SK-N-SH treated with all-trans-retinoic acid at 6 μM for 48 hours (cell line): ENCODE data around the gene TPST1.

Experiments
- GLIS3 ChIP-seq: fragments of 250-450 bp; sonication (Bioruptor Pico); IDR thresholded peaks from 2 replicates; pipeline ENCODE4 v1.5.0; 2020; ENCODE audit warnings: mild to moderate bottlenecking, moderate library complexity
- RARB ChIP-seq: fragments of 250-450 bp; sonication (Bioruptor Pico); IDR thresholded peaks from 2 replicates; pipeline ENCODE4 v1.8.0; 2021; ENCODE audit warnings: mild to moderate bottlenecking, moderate library complexity
- ZNF565 ChIP-seq: fragments of 450-650 bp; formaldehyde crosslinking; conservative IDR thresholded peaks from 2 replicates; pipeline ENCODE4 v1.5.0; 2020; ENCODE audit warnings: low read depth, mild to moderate bottlenecking, moderate library complexity

DNA sequence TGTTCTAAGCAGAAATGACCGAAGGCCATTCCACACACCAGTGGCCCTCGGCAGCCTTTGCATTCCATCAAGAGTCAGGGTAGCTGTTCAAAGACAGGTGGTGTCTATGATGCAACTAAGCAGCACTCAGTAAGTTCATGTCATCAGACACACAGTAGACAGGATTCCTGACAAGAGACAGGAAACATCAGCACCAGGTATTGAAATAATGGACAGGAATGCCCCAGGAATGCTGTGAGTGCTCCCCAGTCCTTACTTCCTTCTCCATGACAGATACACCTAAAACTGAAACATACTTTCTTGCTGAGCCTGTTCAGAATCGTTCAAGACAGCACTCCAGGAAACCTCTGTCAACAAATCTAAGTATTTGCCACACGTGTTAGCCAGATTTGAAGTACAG, 204.4 kb downstream of the TPST1 start:
- TF ChIP-seq ZNF565 (CRISPR knock-in tag) (no peak), RARB (CRISPR knock-in tag) (no peak), GLIS3 (CRISPR knock-in tag) (no peak)
